ENCODE measurements around the gene C19orf25. TPM values are rescaled to one million over a fixed set of nuclear protein-coding genes. Genes with fewer than 3 reads are reported as not detected.

Gene C19orf25
- total and polyA plus RNA-seq, 9 of the 15 experiments (the other 6 are each of a cell fraction or from before 2014, with no cell fraction given): 0.79 to 96.0 (median 36.1) TPM

GRCh38 chr19:1478934-1479707 lies at the start of gene C19orf25 (continued):
- peak; percentile 59 for TF ChIP-seq NR2C1 (IDR thresholded peaks at IDR 0.05)
- peak; percentile 60 for TF ChIP-seq NR2C1 (tag; IDR thresholded peaks at IDR 0.05)
- TF ChIP-seq PHF20 (IDR thresholded peaks at IDR 0.05; ENCODE audit: partially characterized antibody): peak; percentile 79
- TF ChIP-seq GMEB1 (CRISPR knock-in tag; IDR thresholded peaks at IDR 0.05): peak; percentile 55
- TF ChIP-seq POLR2B (IDR thresholded peaks at IDR 0.05; ENCODE audit: low read depth, partially characterized antibody): peak; percentile 86
- TF ChIP-seq LEF1 (IDR thresholded peaks at IDR 0.05): peak; percentile 53; the same call in 1 of the 2 replicates
- peak; percentile 75; the same call in 1 of the 2 replicates for TF ChIP-seq HDAC2 (IDR thresholded peaks at IDR 0.05)
- TF ChIP-seq MCM7 (IDR thresholded peaks at IDR 0.05): no peak
- peak; percentile 77; the same call in 1 of the 2 replicates for TF ChIP-seq ZBTB17 (CRISPR knock-in tag; IDR thresholded peaks at IDR 0.05)
- TF ChIP-seq CTCF (IDR thresholded peaks at IDR 0.05 in 2 of 3, conservative IDR thresholded peaks at IDR 0.05 in 1 of 3; ENCODE audit: insufficient read depth in 2 of 3, low read depth in 1 of 3, low read length in 3 of 3): 0 out of 6 replicates have a peak, but pooled peaks of 1 of the 3 experiments have one; percentile 0
- peak; percentile 55; the same call in 1 of the 2 replicates for TF ChIP-seq RB1 (IDR thresholded peaks at IDR 0.05; ENCODE audit: low read depth)
- no peak for TF ChIP-seq EZH2 (IDR thresholded peaks at IDR 0.05; ENCODE audit: borderline replicate concordance, low read depth, low read length)
- TF ChIP-seq ID3 (CRISPR knock-in tag; IDR thresholded peaks at IDR 0.05): no peak
- peak; percentile 80 for TF ChIP-seq ID3 (tag; IDR thresholded peaks at IDR 0.05)
- TF ChIP-seq NRF1 (conservative IDR thresholded peaks at IDR 0.05 in 1 of 2, IDR thresholded peaks at IDR 0.05 in 1 of 2): peak; percentile 51 to 64
- 0 out of 2 replicates have a peak, but pooled peaks have one; percentile 39 for TF ChIP-seq ZBTB33 (CRISPR knock-in tag; IDR thresholded peaks at IDR 0.05)
- TF ChIP-seq C11orf30 (IDR thresholded peaks at IDR 0.05; ENCODE audit: low read depth): peak; percentile 67; the same call in 1 of the 2 replicates
- TF ChIP-seq SMAD4 (CRISPR knock-in tag; conservative IDR thresholded peaks at IDR 0.05): peak; percentile 97
- peak; percentile 71 for TF ChIP-seq KDM5B (IDR thresholded peaks at IDR 0.05; ENCODE audit: insufficient replicate concordance, low read depth, low read length)
- peak; percentile 97 for TF ChIP-seq PKNOX1 (IDR thresholded peaks at IDR 0.05)

Measured in K562 (cell line).